Activated T-cell treated with anti-CD3 and anti-CD28 coated beads, Interleukin-2, amount 50 U/mL, for 4 hours (primary cell): Measurements from ENCODE around the gene NLGN1. TPM values are rescaled to one million over a fixed set of nuclear protein-coding genes. Genes with fewer than 3 reads are reported as not detected.
"Not testable (repeated sequence)": the region's sequence is repeated elsewhere in the genome, so short reads cannot be mapped to it uniquely, and the experiment has no call there.

Experiments
- ATAC-seq, 2 donors: fragments of 200-7000 bp; cut with Tn5 transposase; one replicate each; pipeline ENCODE4 v1.10.0; 2021
- DNase-seq: peaks from one replicate; pipeline ENCODE4 v3.0.0-alpha.2; 2020
- H3K27me3 Mint-ChIP-seq: one replicate; pipeline ENCODE4 v1.8.0; 2021; ENCODE audit warnings: low read depth, mixed read lengths
- H3K36me3 Mint-ChIP-seq: one replicate; pipeline ENCODE4 v1.8.0; 2022; ENCODE audit warnings: mixed read lengths; ENCODE audit not compliant: insufficient read depth
- H3K4me1 Mint-ChIP-seq: one replicate; pipeline ENCODE4 v1.8.0; 2021; ENCODE audit warnings: low read depth, mixed read lengths
- H3K4me3 Mint-ChIP-seq: one replicate; pipeline ENCODE4 v1.8.0; 2021; ENCODE audit warnings: mild to moderate bottlenecking, moderate library complexity, mixed read lengths
- H3K9me3 Mint-ChIP-seq: one replicate; pipeline ENCODE4 v1.8.0; 2021; ENCODE audit warnings: mixed read lengths
- total RNA-seq, 3 donors: library from RNA; stranded (reverse); gene quantifications; one replicate each; pipeline ENCODE4 v1.2.1, GENCODE V29; 2021

The NLGN1 gene
- total RNA-seq, 3 donors from 2014 or later, result not detected

DNA sequence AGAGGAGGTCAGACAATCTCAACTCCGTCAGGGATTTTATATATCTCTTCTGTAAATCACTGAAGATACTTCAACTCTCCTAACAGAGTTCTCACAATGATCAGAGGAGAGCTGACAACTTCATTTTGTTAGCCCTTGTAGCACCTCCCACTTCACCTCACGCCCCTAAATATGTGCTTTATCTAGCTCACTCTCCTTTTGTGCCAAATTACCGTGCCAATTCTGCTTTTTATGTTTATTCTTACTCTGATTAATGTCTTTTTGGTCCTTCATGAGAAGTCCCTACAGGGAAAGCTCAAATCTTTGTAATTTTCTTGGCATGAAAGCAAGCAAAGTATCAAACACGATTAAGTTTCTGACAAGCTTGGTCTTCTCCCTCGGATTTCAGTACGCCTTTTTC lies 825.5 kb downstream of the NLGN1 start:
- Mint-ChIP-seq H3K27me3 (no peaks in the 10 kb centered on the region), H3K36me3 (no peaks in the 10 kb centered on the region), H3K4me3 (no peak overlapping the region), H3K4me1 (no peaks in the 10 kb centered on the region), H3K9me3 (no peaks in the 10 kb centered on the region)
- no peak for DNase-seq
- no peak for ATAC-seq

DNA sequence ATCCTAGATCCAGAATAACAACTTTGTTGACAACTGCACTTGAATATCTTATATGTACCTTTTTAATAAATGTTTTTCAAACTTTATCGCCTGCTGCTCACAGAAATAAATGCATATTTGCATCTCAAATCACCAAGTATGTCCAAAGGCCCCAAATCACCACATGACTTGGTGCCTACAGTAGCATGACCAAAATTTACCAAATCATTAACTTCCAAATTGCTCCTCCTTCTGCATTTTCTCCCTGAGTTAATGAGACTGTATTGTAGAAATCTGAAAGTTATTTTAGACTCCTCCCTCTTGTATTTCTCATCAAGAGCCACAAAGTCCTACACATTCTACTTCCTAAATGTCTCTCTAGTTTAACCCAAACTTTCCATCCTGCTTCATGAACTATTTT lies 826.1 kb downstream of the NLGN1 start:
- no peaks in the 10 kb centered on the region for H3K4me1 Mint-ChIP-seq
- H3K9me3 Mint-ChIP-seq, result no peaks in the 10 kb centered on the region
- no peaks in the 10 kb centered on the region for H3K36me3 Mint-ChIP-seq
- DNase-seq (no peak), ATAC-seq (no peak)
- H3K27me3 Mint-ChIP-seq, result no peaks in the 10 kb centered on the region
- no peak overlapping the region for H3K4me3 Mint-ChIP-seq

DNA sequence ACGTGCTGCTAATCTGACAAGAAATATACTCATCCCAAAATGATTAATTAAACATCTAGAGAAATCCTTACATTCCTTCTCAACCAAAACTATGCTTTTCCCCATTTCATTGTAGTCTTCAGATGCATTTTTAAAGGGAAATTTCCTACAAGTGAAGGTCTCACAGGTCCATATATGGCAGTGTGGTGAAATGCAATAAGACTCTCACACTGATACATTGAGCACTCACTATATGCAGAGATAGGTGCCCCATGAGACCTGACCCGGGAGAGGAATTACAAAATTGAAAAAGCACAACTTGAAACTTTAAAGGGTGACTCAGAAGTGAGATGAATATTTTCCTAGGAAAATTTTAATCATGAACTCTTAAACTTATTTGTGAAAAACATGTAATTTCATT lies 832.4 kb downstream of the NLGN1 start:
- Mint-ChIP-seq H3K27me3 (no peaks in the 10 kb centered on the region), H3K36me3 (no peaks in the 10 kb centered on the region), H3K9me3 (no peaks in the 10 kb centered on the region), H3K4me1 (no peaks in the 10 kb centered on the region), H3K4me3 (no peak overlapping the region)
- DNase-seq (no peak), ATAC-seq (no peak)

DNA sequence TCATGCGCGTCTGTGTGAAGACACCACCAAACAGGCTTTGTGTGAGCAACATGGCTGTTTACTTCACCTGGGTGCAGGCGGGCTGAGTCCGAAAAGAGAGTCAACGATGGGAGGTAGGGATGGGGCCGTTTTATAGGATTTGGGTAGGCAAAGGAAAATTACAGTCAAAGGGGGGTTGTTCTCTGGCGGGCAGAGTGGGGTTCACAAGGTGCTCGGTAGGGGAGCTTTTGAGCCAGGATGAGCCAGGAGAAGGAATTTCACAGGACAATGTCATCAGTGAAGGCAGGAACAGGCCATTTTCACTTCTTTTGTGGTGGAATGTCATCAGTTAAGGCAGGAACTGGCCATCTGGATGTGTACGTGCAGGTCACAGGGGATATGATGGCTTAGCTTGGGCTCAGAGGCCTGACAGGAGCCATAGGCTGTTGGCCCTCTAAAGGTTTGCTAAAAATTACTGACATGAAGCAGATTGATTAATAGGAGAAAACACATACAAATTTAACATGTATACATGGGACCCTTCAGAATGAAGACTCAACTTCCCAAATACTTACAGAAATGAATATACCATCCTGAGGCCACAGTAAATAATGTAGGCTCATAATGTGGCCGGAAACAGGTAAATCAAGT lies 834.6 kb downstream of the NLGN1 start:
- not testable (repeated sequence) for H3K9me3 Mint-ChIP-seq, ATAC-seq, DNase-seq, H3K4me1 Mint-ChIP-seq, H3K4me3 Mint-ChIP-seq, H3K36me3 Mint-ChIP-seq, H3K27me3 Mint-ChIP-seq

DNA sequence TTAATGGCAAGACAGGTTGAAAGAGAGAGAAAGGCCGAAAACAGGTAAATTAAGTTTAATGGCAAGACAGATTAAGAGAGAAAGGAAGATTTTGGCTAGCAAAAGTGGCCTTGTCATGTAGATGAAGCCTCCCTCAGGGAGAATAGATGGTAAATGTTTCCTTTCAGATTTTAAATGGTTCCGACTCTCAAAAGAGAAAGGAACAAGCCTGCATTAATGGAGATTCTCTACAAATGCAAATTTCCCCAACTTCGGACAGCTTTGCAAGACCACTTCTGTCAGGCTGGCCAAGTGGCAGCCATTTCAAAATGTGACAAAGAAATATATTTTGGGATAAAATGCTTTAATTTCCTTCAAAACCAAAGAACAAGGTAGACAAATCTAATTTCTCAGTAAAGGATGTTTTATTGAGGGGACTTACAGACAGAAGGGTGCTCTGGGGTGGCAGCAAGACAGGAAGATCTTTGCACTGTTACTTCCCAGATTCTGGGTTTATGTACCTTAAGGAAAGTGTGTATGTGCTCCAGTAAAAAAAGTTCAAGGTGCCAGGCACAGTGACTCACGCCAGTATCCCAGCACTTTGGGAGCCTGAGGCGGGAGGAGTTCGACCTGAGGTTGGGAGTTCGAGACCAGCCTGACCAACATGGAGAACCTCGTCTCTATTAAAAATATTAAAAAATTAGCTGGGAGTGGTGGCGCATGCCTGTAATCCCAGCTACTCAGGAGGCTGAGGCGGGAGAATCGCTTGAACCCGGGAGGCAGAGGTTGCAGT lies 835.3 kb downstream of the NLGN1 start:
- no peaks in the 10 kb centered on the region for H3K9me3 Mint-ChIP-seq
- H3K4me1 Mint-ChIP-seq, result no peaks in the 10 kb centered on the region
- no peak for ATAC-seq
- DNase-seq, result no peak
- H3K4me3 Mint-ChIP-seq, result no peak overlapping the region
- no peaks in the 10 kb centered on the region for H3K36me3 Mint-ChIP-seq
- no peaks in the 10 kb centered on the region for H3K27me3 Mint-ChIP-seq

DNA sequence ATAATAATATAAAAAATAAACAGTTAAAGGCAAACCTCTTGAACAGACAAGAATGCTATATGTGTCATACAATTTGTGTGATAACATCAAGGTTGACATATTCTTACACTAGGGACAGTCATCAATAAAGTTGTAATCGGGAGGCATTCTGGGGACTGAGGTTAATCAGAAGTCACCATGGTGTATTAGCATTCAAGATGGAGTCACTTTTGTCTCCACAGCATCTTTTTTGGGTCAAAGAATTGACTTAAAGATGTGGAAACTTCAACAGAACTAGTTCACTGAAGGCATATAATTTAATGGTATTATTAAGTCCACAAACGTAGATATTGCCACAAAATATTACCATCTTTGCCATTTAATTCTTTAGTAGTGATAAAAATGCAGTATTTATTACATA lies 836.0 kb downstream of the NLGN1 start:
- Mint-ChIP-seq H3K36me3 (no peaks in the 10 kb centered on the region), H3K4me1 (no peaks in the 10 kb centered on the region)

DNA sequence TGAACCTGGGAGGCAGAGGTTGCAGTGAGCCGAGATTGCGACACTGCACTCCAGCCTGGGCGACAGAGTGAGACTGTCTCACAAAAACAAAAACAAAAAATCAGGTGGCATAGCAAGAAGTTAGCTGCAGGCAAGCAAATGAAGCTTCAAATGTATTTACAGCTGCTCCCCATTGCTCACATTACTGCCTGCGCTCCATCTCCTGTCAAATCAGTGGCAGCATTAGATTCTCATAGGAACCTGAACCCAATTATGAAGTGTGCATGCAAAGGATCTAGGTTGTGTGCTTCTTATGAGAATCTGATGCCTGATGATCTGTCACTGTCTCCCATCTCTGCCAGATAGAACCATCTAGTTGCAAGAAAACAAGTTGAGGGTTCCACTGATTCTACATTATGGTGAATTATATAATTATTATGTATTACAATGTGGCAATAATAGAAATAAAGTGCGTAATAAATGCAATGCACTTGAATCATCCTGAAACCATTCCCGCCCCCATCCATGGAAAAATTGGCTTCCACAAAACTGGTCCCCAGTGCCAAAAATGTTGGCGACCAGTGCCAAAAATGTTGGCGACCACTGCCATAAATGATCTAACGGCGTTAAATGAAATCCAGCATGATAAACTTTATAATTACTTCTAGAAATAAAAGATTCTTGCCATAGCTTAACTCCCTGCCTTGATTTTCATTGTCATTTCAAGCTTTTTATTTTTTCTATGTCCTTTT lies 844.9 kb downstream of the NLGN1 start:
- no peak overlapping the region for H3K4me3 Mint-ChIP-seq
- no peaks in the 10 kb centered on the region for H3K36me3 Mint-ChIP-seq
- ATAC-seq (no peak), DNase-seq (no peak)
- no peaks in the 10 kb centered on the region for H3K27me3 Mint-ChIP-seq
- no peaks in the 10 kb centered on the region for H3K9me3 Mint-ChIP-seq
- H3K4me1 Mint-ChIP-seq, result no peaks in the 10 kb centered on the region

More for the DNA sequence above, 836.0 kb downstream of the NLGN1 start:
- Mint-ChIP-seq H3K9me3 (no peaks in the 10 kb centered on the region), H3K27me3 (no peaks in the 10 kb centered on the region), H3K4me3 (no peak overlapping the region)
- DNase-seq (no peak), ATAC-seq (no peak)

DNA sequence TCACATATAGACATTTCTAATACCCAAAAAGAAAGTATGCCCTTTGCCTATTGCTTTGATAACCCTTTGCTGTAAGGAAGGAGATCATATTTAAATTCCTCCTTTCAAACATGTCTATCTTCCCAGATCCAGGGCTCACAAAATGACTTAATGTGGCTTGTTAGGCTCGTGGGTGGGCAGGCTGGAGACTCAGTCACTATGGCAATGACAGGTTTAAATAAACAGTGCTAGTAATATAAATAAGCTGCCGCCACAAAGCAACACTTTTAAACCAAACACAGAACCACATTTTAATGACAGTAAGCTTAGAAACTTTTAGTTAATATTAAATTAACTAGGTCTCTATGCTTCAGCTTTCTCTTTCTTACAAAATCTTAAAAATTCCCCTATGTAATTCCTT lies 845.6 kb downstream of the NLGN1 start:
- Mint-ChIP-seq H3K4me1 (no peaks in the 10 kb centered on the region), H3K9me3 (no peaks in the 10 kb centered on the region), H3K4me3 (no peak overlapping the region), H3K27me3 (no peaks in the 10 kb centered on the region), H3K36me3 (no peaks in the 10 kb centered on the region)
- DNase-seq, result no peak
- no peak for ATAC-seq

DNA sequence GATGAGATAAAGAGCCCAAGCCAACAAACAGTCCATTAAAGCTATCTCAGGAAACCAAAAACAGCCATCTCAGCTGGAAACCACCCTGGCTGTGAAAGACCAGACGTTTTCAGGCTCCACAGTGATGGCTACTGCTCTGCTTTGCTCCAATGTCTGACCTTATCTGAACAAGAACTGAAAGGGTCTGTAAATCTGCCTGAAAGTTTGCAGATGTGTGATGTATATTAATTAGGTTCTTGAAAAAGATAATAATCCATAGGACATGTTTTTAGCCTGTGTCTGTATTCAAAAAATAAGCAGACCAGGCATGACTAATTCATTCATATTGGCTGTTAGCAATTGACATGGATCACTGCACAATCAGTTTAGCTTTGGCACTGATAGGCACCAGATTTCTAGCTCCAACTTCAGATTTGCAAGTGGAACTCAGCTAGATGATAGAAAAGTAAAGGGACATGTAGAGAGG lies 850.2 kb downstream of the NLGN1 start:
- DNase-seq (no peak), ATAC-seq (no peak)
- Mint-ChIP-seq H3K4me3 (no peak overlapping the region), H3K27me3 (no peaks in the 10 kb centered on the region), H3K4me1 (no peaks in the 10 kb centered on the region), H3K9me3 (no peaks in the 10 kb centered on the region), H3K36me3 (no peaks in the 10 kb centered on the region)

DNA sequence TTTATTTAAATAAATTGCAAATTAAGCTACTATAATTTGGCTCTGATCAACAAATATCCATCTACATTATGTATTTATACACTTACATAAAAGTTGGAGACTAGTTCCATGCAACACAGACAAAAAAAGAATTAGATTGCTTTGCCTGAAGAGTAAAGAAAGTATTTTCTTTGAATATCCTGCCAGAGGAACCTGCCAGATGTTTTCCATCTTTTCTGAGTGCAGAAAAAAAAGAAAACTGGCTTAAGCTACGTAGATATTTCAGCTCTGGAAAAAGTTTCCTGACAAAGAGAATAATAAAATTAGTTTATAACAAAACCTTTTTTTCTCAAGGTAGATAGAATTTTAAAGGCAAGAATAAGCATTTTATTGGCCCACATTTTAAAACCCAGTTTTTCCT lies 854.1 kb downstream of the NLGN1 start:
- Mint-ChIP-seq H3K9me3 (peaks cover 10% of the 10 kb centered on the region), H3K27me3 (no peaks in the 10 kb centered on the region), H3K4me3 (no peak overlapping the region), H3K4me1 (no peaks in the 10 kb centered on the region), H3K36me3 (no peaks in the 10 kb centered on the region)
- DNase-seq (no peak), ATAC-seq (no peak)

DNA sequence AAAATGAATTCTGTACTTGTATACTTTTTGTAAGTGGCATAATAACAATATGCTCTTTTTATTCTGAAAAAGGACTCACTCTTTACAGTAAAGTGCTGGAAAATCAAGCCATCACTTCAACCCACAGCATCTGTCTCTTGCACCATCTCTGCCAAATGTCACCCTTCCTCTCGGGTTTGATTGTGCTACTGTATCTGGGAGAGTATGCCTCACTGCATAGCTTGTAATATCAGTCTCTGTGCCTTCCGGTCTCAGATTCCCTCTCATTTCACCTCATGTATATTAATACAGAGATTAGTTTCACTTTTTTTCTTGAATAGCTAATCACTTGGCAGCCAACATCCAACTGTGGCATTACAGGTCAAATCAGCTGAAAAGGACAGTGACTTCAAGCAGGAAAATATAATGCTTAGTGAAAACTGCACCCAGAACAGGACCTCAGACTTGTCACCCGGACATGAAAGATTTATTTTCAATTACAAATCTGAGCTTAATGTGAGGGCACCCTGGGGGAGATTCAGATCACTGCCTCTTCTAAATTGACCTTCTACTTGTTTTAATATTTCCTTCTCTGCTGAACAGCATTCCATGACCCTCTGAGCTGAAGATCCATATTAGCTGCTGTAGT lies 855.8 kb downstream of the NLGN1 start:
- Mint-ChIP-seq H3K4me1 (no peaks in the 10 kb centered on the region), H3K27me3 (no peaks in the 10 kb centered on the region), H3K36me3 (no peaks in the 10 kb centered on the region), H3K9me3 (peaks cover 12% of the 10 kb centered on the region), H3K4me3 (no peak overlapping the region)
- ATAC-seq (no peak), DNase-seq (no peak)

DNA sequence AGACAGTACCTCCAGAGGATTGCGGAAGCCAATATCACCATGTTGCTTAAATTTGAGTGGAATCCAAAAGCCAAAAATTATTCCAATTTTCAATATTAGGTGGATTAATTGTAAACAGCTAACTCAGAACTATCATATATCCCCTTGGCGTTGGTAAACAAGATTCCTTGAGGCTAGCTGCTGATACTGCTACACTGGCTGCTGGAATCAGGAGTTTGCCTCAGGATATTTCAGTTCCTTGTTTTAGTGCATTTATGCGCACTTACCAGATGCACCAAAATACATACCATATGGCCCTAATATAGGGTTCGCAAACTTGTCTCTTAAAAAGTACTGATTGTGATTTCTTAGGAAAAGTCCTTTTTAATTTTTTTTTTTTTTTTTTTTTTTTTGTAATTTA lies 856.4 kb downstream of the NLGN1 start:
- ATAC-seq (no peak), DNase-seq (no peak)
- Mint-ChIP-seq H3K9me3 (peaks cover 15% of the 10 kb centered on the region), H3K27me3 (no peaks in the 10 kb centered on the region), H3K36me3 (no peaks in the 10 kb centered on the region), H3K4me3 (no peak overlapping the region), H3K4me1 (no peaks in the 10 kb centered on the region)

DNA sequence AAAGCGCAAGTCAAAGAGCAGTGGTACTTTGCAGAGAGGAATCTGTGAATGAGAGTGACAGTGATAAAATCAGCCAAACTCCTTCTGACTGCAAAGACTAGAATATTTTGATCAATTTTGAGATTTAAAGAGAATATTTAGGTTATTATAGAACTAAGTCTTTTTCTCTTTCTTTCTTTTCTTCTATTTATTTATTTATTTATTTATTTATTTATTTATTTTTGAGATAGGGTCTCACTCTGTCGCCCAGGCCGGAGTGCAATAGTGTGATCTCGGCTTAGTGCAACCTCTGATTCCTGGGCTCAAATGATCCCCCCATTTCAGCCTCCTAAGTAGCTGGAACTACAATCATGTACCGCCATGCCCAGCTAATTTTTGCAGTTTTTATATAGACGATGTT lies 857.9 kb downstream of the NLGN1 start:
- ATAC-seq, result no peak
- H3K4me3 Mint-ChIP-seq, result no peak overlapping the region
- peaks cover 15% of the 10 kb centered on the region for H3K9me3 Mint-ChIP-seq
- no peaks in the 10 kb centered on the region for H3K36me3 Mint-ChIP-seq
- no peaks in the 10 kb centered on the region for H3K27me3 Mint-ChIP-seq
- no peaks in the 10 kb centered on the region for H3K4me1 Mint-ChIP-seq
- DNase-seq, result no peak

DNA sequence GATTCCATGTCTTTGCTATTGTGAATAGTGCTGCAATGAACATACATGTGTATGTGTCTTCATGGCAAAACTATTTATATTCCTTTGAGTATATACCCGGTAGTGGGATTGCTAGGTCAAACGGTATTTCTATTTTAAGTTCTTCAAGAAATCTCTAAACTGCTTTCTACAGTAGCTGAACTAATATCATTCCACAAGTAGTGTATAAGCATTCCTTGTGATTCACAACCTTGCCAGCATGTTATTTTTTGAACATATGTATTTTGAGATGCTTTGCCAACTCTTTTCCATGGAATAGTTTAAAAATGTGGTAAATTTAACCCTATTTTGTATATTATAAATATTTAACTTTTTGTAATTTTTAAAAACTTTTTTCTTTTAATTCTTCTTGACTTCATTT lies 868.9 kb downstream of the NLGN1 start:
- Mint-ChIP-seq H3K36me3 (no peaks in the 10 kb centered on the region), H3K9me3 (peaks cover 4% of the 10 kb centered on the region), H3K4me3 (no peak overlapping the region), H3K27me3 (no peaks in the 10 kb centered on the region), H3K4me1 (no peaks in the 10 kb centered on the region)
- DNase-seq, result no peak
- no peak for ATAC-seq
